ENCODE data around the gene RNU1-1. TPM values are rescaled to one million over a fixed set of nuclear protein-coding genes. Genes with fewer than 3 reads are reported as not detected.
A peak's percentile ranks its signal among the peaks of the same experiment; 100 is the strongest.
"Not testable (repeated sequence)": the region's sequence is repeated elsewhere in the genome, so short reads cannot be mapped to it uniquely, and the experiment has no call there.

Gene RNU1-1
- total RNA-seq: 1,000 to 10,000 TPM in 3 of 6 experiments, 100 to 1,000 TPM in 1, under 1 TPM in 2; under 0.01 to 3,377 (median 977) TPM
- long read RNA-seq: 0 reads

DNA sequence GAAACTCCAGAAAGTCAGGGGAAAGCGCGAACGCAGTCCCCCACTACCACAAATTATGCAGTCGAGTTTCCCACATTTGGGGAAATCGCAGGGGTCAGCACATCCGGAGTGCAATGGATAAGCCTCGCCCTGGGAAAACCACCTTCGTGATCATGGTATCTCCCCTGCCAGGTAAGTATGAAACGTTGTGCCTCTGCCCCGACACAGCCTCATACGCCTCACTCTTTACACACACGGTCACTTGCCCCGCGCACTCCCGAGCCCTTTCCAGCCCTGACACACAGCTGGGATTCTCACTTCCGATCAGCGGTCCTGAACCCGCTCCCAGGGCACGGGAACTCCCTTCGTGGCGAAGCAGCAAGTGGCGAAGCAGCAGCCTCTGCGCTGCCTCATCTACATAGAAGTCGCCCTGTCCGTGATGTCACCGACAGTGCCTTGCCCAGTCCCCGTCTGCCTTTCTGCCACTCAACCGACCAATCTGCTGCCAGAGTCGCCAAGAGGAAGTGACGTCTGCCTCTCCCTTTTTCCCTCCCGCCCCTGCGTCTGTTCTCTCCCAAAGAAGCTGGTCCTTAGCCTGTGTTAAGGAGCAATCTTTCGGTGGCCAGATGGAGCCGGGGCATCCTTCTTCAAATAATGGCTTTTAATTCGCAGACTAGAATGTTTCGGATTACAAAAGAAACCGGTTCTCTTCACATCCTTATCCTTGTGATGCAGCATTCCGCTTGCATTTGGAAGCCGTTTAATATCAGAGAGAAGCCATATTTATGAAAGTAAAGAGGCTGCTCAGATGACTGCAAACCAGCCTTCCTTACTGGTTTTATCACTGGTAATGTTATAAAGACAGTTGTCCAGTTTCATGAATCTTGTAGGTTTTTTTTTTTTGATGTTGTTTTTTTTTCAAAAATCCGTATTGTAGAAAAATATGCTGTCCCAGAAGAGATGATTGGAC, at the start of gene RNU1-1:
TSS of gene RNU1-1 (minus strand) at position 179 of the 949 bp plus-strand sequence.
- H3K27me3 ChIP-seq; H3K9me3 ChIP-seq; H3K4me1 ChIP-seq; H3K36me3 ChIP-seq; intact Hi-C loops (cut with DNase I): not testable (repeated sequence)
- peak; percentile 64 to 78 (median 71) for ATAC-seq
- peak within 1 kb of the TSS in 2 of 3 donors; percentile 91 to 92 for H3K27ac ChIP-seq
- WGBS (ENCODE audit: insufficient coverage, low coverage, low lambda C conversion rate, missing lambda C conversion rate): under 1% methylated on average over 12 of the region's 40 CpGs
- H3K4me3 ChIP-seq: peak within 1 kb of the TSS in 2 of 3 donors; percentile 43 to 56
- peak; percentile 53 to 92 (median 83) for DNase-seq
- peak; percentile 51 for TF ChIP-seq POLR2A (IDR thresholded peaks at IDR 0.05)

DNA sequence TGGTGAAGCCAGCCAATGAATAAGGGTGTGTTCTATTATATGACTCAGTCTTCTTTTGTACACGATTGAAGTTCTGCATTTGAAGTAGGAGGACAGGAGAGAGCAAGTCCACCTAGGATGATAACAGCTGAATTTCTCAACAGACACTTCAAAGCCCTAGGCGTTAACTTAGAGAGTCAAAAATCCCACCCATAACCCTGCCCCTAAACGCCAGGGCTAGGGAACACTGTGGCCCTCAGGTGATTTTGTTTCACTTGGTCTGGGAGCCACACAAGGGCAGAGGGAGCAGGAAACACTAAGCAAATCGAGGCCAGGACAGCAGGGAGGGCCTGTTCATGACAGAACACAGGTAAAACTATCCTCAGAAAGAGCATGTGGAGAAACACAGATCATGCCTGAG, 47.0 kb upstream of the RNU1-1 start:
- H3K4me1 ChIP-seq; H3K27me3 ChIP-seq; H3K9me3 ChIP-seq; DNase-seq; H3K36me3 ChIP-seq; ATAC-seq; H3K27ac ChIP-seq; H3K4me3 ChIP-seq; intact Hi-C loops (cut with DNase I): not testable (repeated sequence)
- WGBS (ENCODE audit: insufficient coverage, low coverage, low lambda C conversion rate, missing lambda C conversion rate): 70% methylated on average over 3 of the region's 4 CpGs

DNA sequence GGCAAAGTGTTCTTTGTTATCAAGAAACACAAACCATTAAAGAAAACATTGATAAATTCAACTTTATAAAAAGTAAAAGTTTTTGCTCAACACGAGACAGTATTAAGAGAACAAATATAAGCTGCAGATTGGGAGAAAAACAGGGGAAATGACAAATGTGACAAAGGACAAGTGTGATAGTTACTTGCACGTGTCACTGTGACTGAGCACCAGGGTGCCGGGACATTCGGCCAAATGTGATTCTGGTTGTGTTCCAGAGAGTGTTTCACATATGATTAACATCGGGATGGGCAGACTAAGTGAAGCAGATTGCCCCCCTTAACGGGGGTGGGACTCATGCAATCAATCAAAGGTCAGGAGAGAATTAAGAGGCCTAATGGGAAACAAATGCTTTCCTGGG, 46.4 kb upstream of the RNU1-1 start:
- H3K36me3 ChIP-seq; H3K9me3 ChIP-seq; ATAC-seq; H3K4me3 ChIP-seq; H3K27ac ChIP-seq; H3K4me1 ChIP-seq; DNase-seq; H3K27me3 ChIP-seq; intact Hi-C loops (cut with DNase I): not testable (repeated sequence)
- 72% methylated on average over 5 of the region's 6 CpGs for WGBS (ENCODE audit: insufficient coverage, low coverage, low lambda C conversion rate, missing lambda C conversion rate)

DNA sequence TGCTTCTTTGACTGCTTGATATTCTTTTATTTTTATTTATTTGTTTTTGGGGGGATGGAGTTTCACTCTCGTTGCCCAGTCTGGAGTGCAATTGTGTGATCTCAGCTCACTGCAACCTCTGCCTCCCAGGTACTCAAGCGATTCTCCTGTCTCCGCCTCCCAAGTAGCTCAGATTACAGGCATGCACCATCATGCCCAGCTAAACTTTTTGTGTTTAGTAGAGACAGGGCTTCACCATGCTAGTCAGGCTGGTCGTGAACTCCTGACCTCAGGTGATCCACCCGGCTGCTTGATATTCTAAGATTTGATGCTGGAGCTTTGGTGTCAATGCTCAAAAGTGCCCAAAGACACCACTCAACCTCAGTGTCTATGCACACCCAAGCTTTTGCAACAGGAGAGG, 45.6 kb upstream of the RNU1-1 start:
- ATAC-seq; intact Hi-C loops (cut with DNase I); H3K27me3 ChIP-seq; H3K4me3 ChIP-seq; DNase-seq; H3K36me3 ChIP-seq; H3K9me3 ChIP-seq; H3K4me1 ChIP-seq; H3K27ac ChIP-seq: not testable (repeated sequence)
- WGBS (ENCODE audit: insufficient coverage, low coverage, low lambda C conversion rate, missing lambda C conversion rate): no CpG with 5 or more reads among the region's 5 CpGs

DNA sequence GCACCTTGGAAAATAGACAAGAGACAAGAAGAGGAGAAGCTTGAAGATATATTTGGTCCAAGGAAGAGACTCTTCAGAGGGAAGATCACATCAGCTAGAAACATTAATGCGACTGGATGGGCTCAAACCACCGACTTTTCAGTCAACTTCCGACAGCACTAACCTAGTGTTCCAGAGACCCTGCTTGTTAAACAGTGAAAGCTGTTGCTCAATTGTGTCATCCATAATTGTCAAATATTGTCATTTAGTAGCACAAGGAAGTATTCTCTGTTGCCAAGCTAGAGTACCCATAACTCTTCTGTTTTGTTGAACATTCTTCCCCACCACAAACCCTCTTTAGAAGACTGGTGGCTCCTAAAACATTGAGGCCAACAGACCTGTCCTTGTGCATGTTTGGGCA, 42.9 kb upstream of the RNU1-1 start:
- H3K27ac ChIP-seq; DNase-seq; H3K27me3 ChIP-seq; H3K4me1 ChIP-seq; intact Hi-C loops (cut with DNase I); ATAC-seq; H3K4me3 ChIP-seq; H3K9me3 ChIP-seq; H3K36me3 ChIP-seq: not testable (repeated sequence)
- 95% methylated on average over 3 of the region's 3 CpGs for WGBS (ENCODE audit: insufficient coverage, low coverage, low lambda C conversion rate, missing lambda C conversion rate)

DNA sequence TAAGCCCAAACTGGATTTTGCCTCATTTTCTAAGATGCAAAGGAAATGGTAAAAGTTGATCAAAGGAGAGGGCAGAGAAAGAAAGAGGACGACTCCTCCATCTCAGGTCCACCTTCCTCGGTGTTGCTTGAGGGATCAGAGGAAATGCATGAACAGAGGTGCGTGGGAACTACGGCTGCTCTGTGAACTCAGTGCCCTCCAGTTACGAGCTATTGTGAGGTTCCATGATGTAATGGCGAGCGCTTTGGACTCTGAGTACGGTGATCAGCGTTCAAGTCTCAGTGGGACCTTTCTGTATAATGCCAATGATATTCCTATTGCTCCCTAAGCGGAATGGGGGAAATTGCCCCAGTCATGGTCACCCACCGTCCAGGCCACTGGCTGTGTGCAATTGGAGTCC, 39.2 kb upstream of the RNU1-1 start:
- H3K9me3 ChIP-seq; DNase-seq; H3K27me3 ChIP-seq; ATAC-seq; H3K27ac ChIP-seq; intact Hi-C loops (cut with DNase I); H3K36me3 ChIP-seq; H3K4me1 ChIP-seq; H3K4me3 ChIP-seq: not testable (repeated sequence)
- WGBS (ENCODE audit: insufficient coverage, low coverage, low lambda C conversion rate, missing lambda C conversion rate): 88% methylated on average over 7 of the region's 11 CpGs

DNA sequence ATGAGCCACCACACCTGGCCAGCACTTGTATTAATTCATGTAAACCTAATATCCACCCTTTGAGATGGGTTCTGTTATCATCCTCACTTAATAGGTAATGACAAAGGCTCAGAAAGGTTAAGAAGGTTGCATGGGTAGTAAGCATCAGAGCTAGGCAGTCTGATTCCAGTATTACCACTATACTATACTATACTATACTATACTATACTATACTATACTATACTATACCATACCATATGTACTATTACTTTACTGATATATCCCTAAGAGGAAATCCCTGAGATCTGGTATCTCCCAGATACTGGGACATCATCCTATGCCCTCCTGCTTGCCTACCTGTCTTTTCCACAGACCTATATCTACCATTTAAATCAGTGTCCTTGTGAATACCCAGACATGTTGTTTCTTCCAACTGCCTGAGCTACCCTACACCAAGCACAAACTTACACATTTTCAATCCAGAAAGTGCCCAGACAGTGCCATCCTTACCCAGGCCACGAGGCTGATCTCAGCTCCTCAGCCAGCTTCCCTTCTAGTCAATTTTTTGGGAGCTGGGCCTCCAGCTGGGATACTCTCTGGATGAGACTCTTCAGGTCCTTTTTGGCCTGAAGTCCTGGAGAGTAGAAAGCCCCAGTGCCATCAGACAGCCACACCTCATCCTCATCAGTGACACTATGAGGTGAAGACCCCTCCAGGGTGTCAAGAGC, 36.3 kb upstream of the RNU1-1 start:
- H3K36me3 ChIP-seq; DNase-seq; intact Hi-C loops (cut with DNase I); H3K27me3 ChIP-seq; H3K4me1 ChIP-seq; H3K4me3 ChIP-seq; H3K9me3 ChIP-seq; ATAC-seq; H3K27ac ChIP-seq: not testable (repeated sequence)
- WGBS (ENCODE audit: insufficient coverage, low coverage, low lambda C conversion rate, missing lambda C conversion rate): 76% methylated on average over 1 of the region's 1 CpG

DNA sequence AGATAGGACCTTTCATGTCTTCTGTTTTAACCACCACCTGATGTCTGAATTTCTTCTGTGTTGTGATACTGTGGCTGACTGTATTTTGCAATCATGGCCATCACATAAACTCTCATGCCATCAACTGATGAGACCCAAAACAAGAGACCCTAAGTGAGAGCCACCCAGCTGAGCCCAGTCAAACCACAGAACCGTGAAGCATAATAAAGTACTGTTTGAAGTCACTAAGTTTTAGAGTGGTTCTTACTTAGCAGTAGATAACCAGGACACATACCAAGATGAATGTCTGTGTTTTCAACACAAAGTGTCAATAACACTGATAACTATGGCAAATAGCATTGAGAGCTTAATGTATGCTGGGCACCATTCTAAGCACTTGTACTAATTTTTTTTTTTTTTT, 35.5 kb upstream of the RNU1-1 start:
- H3K27ac ChIP-seq; intact Hi-C loops (cut with DNase I); H3K4me1 ChIP-seq; DNase-seq; H3K27me3 ChIP-seq; H3K36me3 ChIP-seq; H3K9me3 ChIP-seq; ATAC-seq; H3K4me3 ChIP-seq: not testable (repeated sequence)
- 53% methylated on average over 1 of the region's 1 CpG for WGBS (ENCODE audit: insufficient coverage, low coverage, low lambda C conversion rate, missing lambda C conversion rate)

DNA sequence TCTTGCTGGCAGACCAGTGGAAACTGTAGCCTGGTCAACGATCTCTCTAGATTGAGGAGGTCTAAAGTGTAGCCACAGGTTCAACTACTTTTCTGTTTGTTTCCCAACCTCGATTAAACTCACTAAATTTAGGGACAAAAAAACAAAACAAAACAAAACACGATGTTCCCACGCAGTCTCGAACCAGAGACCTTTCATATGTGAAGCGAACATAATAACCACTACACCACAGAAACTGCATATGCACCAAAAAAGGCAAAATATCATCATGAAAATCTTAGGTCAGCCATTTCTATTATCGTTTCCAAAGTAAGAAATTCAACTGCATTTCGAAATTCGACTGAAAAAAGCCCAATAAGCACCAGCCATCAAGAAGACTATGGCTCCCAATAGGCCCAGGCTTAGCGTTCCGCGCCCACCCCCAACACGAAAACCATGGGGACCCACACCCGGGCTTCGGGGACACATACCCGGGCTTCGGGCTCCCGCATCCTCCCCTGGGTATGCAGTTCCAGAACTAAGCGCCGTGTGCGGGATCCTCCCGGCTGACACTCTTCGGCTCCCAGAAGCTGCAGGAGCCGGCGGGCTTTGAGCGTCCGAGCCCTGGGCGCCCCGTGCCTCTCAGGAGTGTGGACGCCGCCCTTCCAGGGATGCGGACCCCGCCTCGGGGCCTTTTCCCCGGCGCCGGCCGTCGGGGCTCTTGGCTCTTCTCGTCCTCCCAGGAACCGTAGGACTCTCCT, 33.6 kb upstream of the RNU1-1 start:
- H3K4me3 ChIP-seq; H3K9me3 ChIP-seq; intact Hi-C loops (cut with DNase I); ATAC-seq; DNase-seq; H3K36me3 ChIP-seq; H3K4me1 ChIP-seq; H3K27ac ChIP-seq; H3K27me3 ChIP-seq: not testable (repeated sequence)
- 72% methylated on average over 6 of the region's 41 CpGs for WGBS (ENCODE audit: insufficient coverage, low coverage, low lambda C conversion rate, missing lambda C conversion rate)

DNA sequence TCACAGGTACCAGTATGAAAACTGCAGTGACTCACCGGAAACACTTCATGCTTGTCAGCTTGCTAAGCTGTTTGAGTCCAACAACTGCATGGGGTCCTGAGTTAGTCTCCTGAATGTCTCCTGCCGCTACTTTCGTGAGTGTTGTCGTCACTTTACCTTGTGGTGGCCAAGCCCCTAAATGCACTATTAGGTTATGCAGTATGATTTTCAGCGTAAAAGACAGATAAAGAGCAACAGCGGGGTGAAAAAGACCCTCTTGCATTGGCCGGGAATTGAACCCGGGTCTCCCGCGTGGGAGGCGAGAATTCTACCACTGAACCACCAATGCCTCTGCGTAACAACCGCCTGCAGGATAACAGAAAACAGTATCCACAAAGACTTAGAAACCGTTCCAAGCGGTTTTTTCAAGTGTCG, 31.6 kb upstream of the RNU1-1 start:
- H3K27ac ChIP-seq; H3K4me1 ChIP-seq; H3K36me3 ChIP-seq; ATAC-seq; DNase-seq; H3K27me3 ChIP-seq; H3K9me3 ChIP-seq; intact Hi-C loops (cut with DNase I); H3K4me3 ChIP-seq: not testable (repeated sequence)
- 36% methylated on average over 12 of the region's 16 CpGs for WGBS (ENCODE audit: insufficient coverage, low coverage, low lambda C conversion rate, missing lambda C conversion rate)
